ENCODE measurements around the gene DCANP1. TPM values are rescaled to one million over a fixed set of nuclear protein-coding genes. Genes with fewer than 3 reads are reported as not detected.
A peak's percentile ranks its signal among the peaks of the same experiment; 100 is the strongest.

DCANP1 gene
- total RNA-seq, 1 donor from 2014 or later = not detected

- DNase-seq (ENCODE audit: extremely low spot score, unreplicated experiment) = no peak
- Mint-ChIP-seq H3K36me3 (ENCODE audit: unreplicated experiment) (no peaks in the 10 kb centered on the region), H3K9me3 (ENCODE audit: unreplicated experiment) (no peaks in the 10 kb centered on the region), H3K27me3 (ENCODE audit: unreplicated experiment) (peaks cover 51% of the 10 kb centered on the region), H3K4me3 (ENCODE audit: unreplicated experiment) (no peak overlapping the region), H3K27ac (ENCODE audit: unreplicated experiment) (no peak overlapping the region), H3K4me1 (ENCODE audit: unreplicated experiment) (peaks cover 29% of the 10 kb centered on the region)
- TF ChIP-seq, protein P1, sequence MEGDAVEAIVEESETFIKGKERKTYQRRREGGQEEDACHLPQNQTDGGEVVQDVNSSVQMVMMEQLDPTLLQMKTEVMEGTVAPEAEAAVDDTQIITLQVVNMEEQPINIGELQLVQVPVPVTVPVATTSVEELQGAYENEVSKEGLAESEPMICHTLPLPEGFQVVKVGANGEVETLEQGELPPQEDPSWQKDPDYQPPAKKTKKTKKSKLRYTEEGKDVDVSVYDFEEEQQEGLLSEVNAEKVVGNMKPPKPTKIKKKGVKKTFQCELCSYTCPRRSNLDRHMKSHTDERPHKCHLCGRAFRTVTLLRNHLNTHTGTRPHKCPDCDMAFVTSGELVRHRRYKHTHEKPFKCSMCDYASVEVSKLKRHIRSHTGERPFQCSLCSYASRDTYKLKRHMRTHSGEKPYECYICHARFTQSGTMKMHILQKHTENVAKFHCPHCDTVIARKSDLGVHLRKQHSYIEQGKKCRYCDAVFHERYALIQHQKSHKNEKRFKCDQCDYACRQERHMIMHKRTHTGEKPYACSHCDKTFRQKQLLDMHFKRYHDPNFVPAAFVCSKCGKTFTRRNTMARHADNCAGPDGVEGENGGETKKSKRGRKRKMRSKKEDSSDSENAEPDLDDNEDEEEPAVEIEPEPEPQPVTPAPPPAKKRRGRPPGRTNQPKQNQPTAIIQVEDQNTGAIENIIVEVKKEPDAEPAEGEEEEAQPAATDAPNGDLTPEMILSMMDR (IDR thresholded peaks at IDR 0.05) = no peak
These were observed 44.6 kb upstream of the DCANP1 start for GRCh38 chr5:135491552-135492318.

DNA sequence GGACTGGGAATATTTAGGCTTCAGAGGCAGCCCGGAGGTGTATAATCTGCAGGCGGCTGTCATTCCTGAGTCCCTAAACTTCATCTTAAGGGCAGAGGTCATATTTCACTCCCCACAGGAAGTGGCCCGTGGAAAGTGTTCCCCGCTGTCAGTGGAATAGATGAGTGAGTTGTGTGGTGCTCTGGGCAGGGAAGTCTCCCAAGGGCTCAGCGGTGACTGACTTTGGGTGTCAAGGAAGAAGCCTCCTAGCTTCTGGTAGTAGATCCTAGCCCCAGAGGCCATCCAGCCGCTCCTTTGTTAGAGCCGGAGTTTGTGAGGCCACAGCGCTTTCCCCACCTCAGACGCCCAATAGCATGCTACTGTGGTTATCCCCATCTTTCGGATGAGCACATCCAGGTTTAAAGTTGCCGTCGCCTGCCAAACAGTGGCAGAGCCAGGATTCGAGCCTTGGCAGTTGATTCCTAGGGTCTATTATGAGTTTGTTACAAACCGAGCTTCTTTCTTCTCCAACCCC lies 43.9 kb upstream of the DCANP1 start:
- peaks cover 56% of the 10 kb centered on the region for H3K27me3 Mint-ChIP-seq (ENCODE audit: unreplicated experiment)
- no peak overlapping the region for H3K4me3 Mint-ChIP-seq (ENCODE audit: unreplicated experiment)
- DNase-seq (ENCODE audit: extremely low spot score, unreplicated experiment) = no peak
- H3K9me3 Mint-ChIP-seq (ENCODE audit: unreplicated experiment) = no peaks in the 10 kb centered on the region
- H3K36me3 Mint-ChIP-seq (ENCODE audit: unreplicated experiment) = no peaks in the 10 kb centered on the region
- H3K4me1 Mint-ChIP-seq (ENCODE audit: unreplicated experiment) = peaks cover 29% of the 10 kb centered on the region
- TF ChIP-seq, protein P1 (IDR thresholded peaks at IDR 0.05) = no peak
- H3K27ac Mint-ChIP-seq (ENCODE audit: unreplicated experiment) = no peak overlapping the region

DNA sequence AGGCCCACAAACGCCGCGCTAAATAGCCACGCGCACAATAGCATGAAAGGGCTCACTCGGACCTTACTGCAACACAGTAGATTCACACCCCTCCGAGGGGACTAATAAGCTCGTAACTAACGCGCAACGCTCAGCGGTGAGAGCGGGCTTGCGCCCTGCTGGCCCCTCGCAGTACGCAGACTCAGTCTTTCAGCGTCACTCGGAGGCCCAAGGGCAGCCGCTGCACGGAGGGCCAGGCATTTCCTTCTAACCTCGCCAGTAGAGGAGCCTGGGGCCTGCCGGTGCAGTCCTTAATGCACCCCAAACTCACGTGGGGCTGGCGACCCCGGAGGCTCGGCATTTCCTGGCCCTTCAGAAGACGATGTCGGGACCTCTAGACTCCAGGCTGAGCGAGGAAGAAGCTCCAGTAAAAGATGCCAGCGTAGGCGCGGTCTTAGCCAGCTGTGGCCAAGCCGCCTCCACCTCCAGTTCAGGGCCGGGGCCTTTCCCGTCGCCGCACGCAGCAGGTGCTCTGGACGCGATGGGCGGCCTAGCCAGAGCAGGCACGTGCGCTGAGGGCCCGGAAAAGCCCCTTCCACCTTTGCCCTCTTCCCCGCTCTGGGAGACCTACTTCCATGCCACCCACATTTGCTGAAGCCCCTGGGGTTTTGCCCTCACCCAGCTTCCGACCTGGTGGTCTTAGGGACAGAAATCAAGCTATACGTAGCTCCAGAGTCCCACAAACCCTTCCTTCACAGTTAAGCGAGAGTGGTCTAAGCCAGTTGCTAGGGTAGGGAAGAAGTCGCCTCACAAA lies 43.3 kb upstream of the DCANP1 start:
- Mint-ChIP-seq H3K27me3 (ENCODE audit: unreplicated experiment) (peaks cover 63% of the 10 kb centered on the region), H3K9me3 (ENCODE audit: unreplicated experiment) (no peaks in the 10 kb centered on the region), H3K4me3 (ENCODE audit: unreplicated experiment) (peak overlapping the region; percentile 70), H3K4me1 (ENCODE audit: unreplicated experiment) (peaks cover 29% of the 10 kb centered on the region), H3K27ac (ENCODE audit: unreplicated experiment) (no peak overlapping the region), H3K36me3 (ENCODE audit: unreplicated experiment) (no peaks in the 10 kb centered on the region)
- DNase-seq (ENCODE audit: extremely low spot score, unreplicated experiment) = no peak
- TF ChIP-seq, protein P1 (IDR thresholded peaks at IDR 0.05) = no peak

DNA sequence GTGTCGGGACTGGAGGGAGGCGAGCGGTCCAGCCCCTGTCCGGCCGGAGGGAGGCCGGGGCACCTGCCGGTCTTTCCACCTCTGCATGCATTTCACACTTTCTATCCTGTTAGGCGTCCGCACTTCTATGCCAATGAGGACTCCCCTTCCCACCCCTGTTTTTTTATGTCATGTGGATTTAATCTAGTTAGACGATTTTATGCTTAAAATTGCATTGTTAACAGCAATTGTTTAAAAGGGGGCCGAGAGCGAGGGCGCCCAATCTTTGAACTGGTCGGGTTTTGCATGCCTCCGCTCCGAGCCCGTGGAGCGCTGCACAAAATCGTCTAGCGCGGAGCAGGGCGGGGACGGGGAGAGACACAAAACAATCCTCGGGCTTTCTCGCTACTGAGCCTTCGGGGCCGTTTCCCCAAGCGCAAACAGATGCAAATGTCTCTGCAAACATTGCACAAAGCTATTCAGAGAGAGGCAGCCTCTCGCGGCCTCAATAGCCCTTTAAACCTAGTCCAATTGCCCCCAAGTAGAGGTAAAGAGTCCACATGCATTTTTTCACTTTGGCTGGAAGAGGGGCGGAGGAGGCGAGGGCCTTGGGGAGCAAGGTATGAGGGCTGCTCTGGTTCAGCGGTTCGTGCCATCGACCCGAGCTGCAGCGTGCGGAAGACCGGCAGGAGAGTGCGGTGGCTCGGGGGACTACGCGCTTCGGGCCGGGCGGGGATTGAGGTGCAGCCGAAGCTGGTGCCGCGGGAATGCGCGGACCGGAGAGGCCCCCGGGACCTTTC lies 42.5 kb upstream of the DCANP1 start:
- DNase-seq (ENCODE audit: extremely low spot score, unreplicated experiment) = no peak
- Mint-ChIP-seq H3K4me3 (ENCODE audit: unreplicated experiment) (peak overlapping the region; percentile 70), H3K36me3 (ENCODE audit: unreplicated experiment) (no peaks in the 10 kb centered on the region), H3K4me1 (ENCODE audit: unreplicated experiment) (peaks cover 29% of the 10 kb centered on the region), H3K9me3 (ENCODE audit: unreplicated experiment) (no peaks in the 10 kb centered on the region), H3K27me3 (ENCODE audit: unreplicated experiment) (peaks cover 68% of the 10 kb centered on the region), H3K27ac (ENCODE audit: unreplicated experiment) (no peak overlapping the region)
- TF ChIP-seq, protein P1 (IDR thresholded peaks at IDR 0.05) = no peak
